Right lobe of liver (tissue), 4 donors: Measurements from ENCODE around the gene RBFOX2.

Source experiments
- CTCF ChIP-seq, 4 donors: fragments of 200-600 bp in 3 of 4; fragments of 450-650 bp in 1 of 4; IDR thresholded peaks; one replicate each; pipeline versions ENCODE4 v1.5.1 to v1.8.0; 2016 to 2022; ENCODE audit warnings: antibody characterized with exemption in 4 of 4, mild to moderate bottlenecking in 2 of 4
- POLR2A ChIP-seq: fragments of 450-650 bp; IDR thresholded peaks from one replicate; pipeline ENCODE4 v1.6.1; 2017; ENCODE audit warnings: antibody characterized with exemption, mild to moderate bottlenecking
- donor health status: DM: no; HTN: no; CAD: no.
- donor health status: DM: no; HTN: no; CAD: no.
- donor health status: DM: no; HTN: yes; CAD: no.

- TF ChIP-seq CTCF (IDR thresholded peaks at IDR 0.05) (no peak), POLR2A (no peak)
These were observed 61.6 kb downstream of the RBFOX2 start for GRCh38 chr22:35967046-35967397.
